K562 (cell line): Measurements from ENCODE around the gene CTH. TPM values are rescaled to one million over a fixed set of nuclear protein-coding genes. Genes with fewer than 3 reads are reported as not detected.

Source experiments
- ATAC-seq: fragments of 200-7000 bp; cut with Tn5 transposase; 3 replicates; pipeline ENCODE4 v1.9.1; 2020; ENCODE audit warnings: moderate library complexity
- BruUV-seq: library from RNA; stranded (reverse); fragments of 400-500 nt; replicated peaks from 2 replicates; lab custom pipeline; 2021; lab: Mats Ljungman, UMichigan
- CTCF ChIA-PET: fragments of 300-600 bp; formaldehyde crosslinking; extraction: SDS; loops from one replicate; lab custom pipeline; 2021; ENCODE audit warnings: low intra/inter-chr PET ratio; lab: Yijun Ruan, JAX
- POLR2A ChIA-PET: fragments of 300-600, 350-650 bp; sonication (Branson Sonifier 250); formaldehyde crosslinking; extraction: SDS; loops from one replicate; lab custom pipeline; 2021; ENCODE audit warnings: antibody characterized with exemption, inconsistent platforms; lab: Yijun Ruan, JAX
- DNase-seq, 4 experiments: peaks; one replicate each; pipeline versions ENCODE4 v3.0.0 to v3.0.0-alpha.2; 2011 to 2018; ENCODE audit warnings: low spot score in 3 of 4, mixed read lengths in 3 of 4; ENCODE audit errors: extremely low read depth in 1 of 4
- FAIRE-seq: peaks from 2 replicates; lab custom pipeline; 2011; peaks lifted over from hg19 to GRCh38; lab: Jason Lieb, UNC
- H2AFZ ChIP-seq: 2 replicates; pipeline ENCODE4 v1.6.0; 2011; ENCODE audit warnings: low read depth, low read length, control low read depth, inconsistent platforms
- H3K27ac ChIP-seq: fragments of 200-600 bp; 3 replicates; pipeline ENCODE4 v1.8.0; 2011; ENCODE audit warnings: low read depth, mild to moderate bottlenecking, control low read depth, inconsistent platforms, low read length, moderate library complexity, mixed read lengths; ENCODE audit errors: extremely low read depth
- H3K27me3 ChIP-seq, 2 experiments: fragments of 300-600 bp in 1 of 2; 2 replicates in 1 of 2; 3 replicates in 1 of 2; pipeline versions ENCODE4 v1.6.0 to v1.8.0; 2011; ENCODE audit warnings: inconsistent platforms in 2 of 2, low read length in 2 of 2, mild to moderate bottlenecking in 1 of 2, mixed read lengths in 1 of 2, moderate library complexity in 1 of 2; ENCODE audit not compliant: control insufficient read depth in 2 of 2, insufficient read depth in 2 of 2
- H3K36me3 ChIP-seq: fragments of 300-600 bp; 3 replicates; pipeline ENCODE4 v1.8.0; 2011; ENCODE audit warnings: mild to moderate bottlenecking, low read length, inconsistent platforms; ENCODE audit not compliant: control insufficient read depth, insufficient read depth
- H3K4me1 ChIP-seq, 2 experiments: fragments of 200-600 bp in 1 of 2; replicated peaks in 1 of 2; 2 replicates in 1 of 2; 3 replicates in 1 of 2; pipeline versions ENCODE4 v1.5.1 to v1.8.0; 2011; ENCODE audit warnings: inconsistent platforms in 2 of 2, low read length in 2 of 2, mild to moderate bottlenecking in 1 of 2, mixed read lengths in 1 of 2, moderate library complexity in 1 of 2; ENCODE audit not compliant: control insufficient read depth in 2 of 2, insufficient read depth in 2 of 2
- H3K4me2 ChIP-seq: 2 replicates; pipeline ENCODE4 v1.6.1; 2011; ENCODE audit warnings: low read length, control low read depth, inconsistent platforms, mixed read lengths; ENCODE audit not compliant: insufficient read depth
- H3K4me3 ChIP-seq: fragments of 200-600 bp; sonication (generic), shearing (Covaris generic); 2 replicates; pipeline ENCODE4 v1.5.1; 2016; ENCODE audit warnings: control low read depth, inconsistent platforms
- H3K79me2 ChIP-seq: fragments of 200-600 bp; 3 replicates; pipeline ENCODE4 v1.8.0; 2011; ENCODE audit warnings: low read length, inconsistent platforms; ENCODE audit not compliant: control insufficient read depth, insufficient read depth
- H3K9ac ChIP-seq, 2 experiments: 2 replicates each; pipeline versions ENCODE4 v1.6.0 to v1.6.1; 2011; ENCODE audit warnings: low read depth in 2 of 2, low read length in 2 of 2, control low read depth in 1 of 2, inconsistent platforms in 1 of 2, mild to moderate bottlenecking in 1 of 2, mixed read lengths in 1 of 2; ENCODE audit not compliant: insufficient read depth in 1 of 2
- H3K9me1 ChIP-seq: one replicate; pipeline ENCODE4 v1.6.0; 2011; ENCODE audit warnings: inconsistent platforms, mild to moderate bottlenecking, low read length, moderate library complexity; ENCODE audit not compliant: control insufficient read depth, insufficient read depth
- H3K9me3 ChIP-seq: replicated peaks from 2 replicates; pipeline ENCODE4 v1.5.1; 2011; ENCODE audit warnings: low read depth, low read length, inconsistent platforms; ENCODE audit not compliant: control insufficient read depth, insufficient read depth
- H4K20me1 ChIP-seq: replicated peaks from 2 replicates; pipeline ENCODE4 v1.6.1; 2011; ENCODE audit warnings: low read length, inconsistent platforms, mixed read lengths; ENCODE audit not compliant: control insufficient read depth, insufficient read depth
- ATF6 ChIP-seq: sonication (generic); formaldehyde crosslinking; IDR thresholded peaks from 2 replicates; pipeline ENCODE4 v1.4.0; 2020; ENCODE audit warnings: mild to moderate bottlenecking, missing genetic modification reagents
- CCAR2 ChIP-seq: fragments of 200-400 bp; formaldehyde crosslinking; IDR thresholded peaks from 2 replicates; pipeline ENCODE4 v1.6.1; 2017; ENCODE audit warnings: mild to moderate bottlenecking, low read depth, low read length
- CHCHD3 ChIP-seq: fragments of 250-450 bp; sonication (Bioruptor Pico); IDR thresholded peaks from 2 replicates; pipeline ENCODE4 v2.1.2; 2022; ENCODE audit warnings: mild to moderate bottlenecking
- CLOCK ChIP-seq: fragments of 250-450 bp; sonication (Bioruptor Pico); IDR thresholded peaks from 2 replicates; pipeline ENCODE4 v1.4.0; 2020; ENCODE audit warnings: mild to moderate bottlenecking, moderate library complexity, borderline replicate concordance
- DACH1 ChIP-seq: fragments of 450-650 bp; IDR thresholded peaks from 2 replicates; pipeline ENCODE4 v1.6.1; 2018; ENCODE audit not compliant: partially characterized antibody
- DDX20 ChIP-seq: fragments of 450-650 bp; IDR thresholded peaks from 2 replicates; pipeline ENCODE4 v1.6.1; 2016; ENCODE audit warnings: missing genetic modification characterization, low read depth, mild to moderate bottlenecking, missing compliant biosample characterization, moderate library complexity
- FOXO4 ChIP-seq: fragments of 450-650 bp; formaldehyde crosslinking; IDR thresholded peaks from 2 replicates; pipeline ENCODE4 v1.4.0; 2020; ENCODE audit warnings: mild to moderate bottlenecking, moderate library complexity
- MCM5 ChIP-seq: fragments of 450-650 bp; IDR thresholded peaks from 2 replicates; pipeline ENCODE4 v1.6.1; 2016; ENCODE audit warnings: low read depth
- NONO ChIP-seq, 2 experiments: fragments of 200-400 bp in 1 of 2; fragments of 450-650 bp in 1 of 2; formaldehyde crosslinking in 1 of 2; IDR thresholded peaks; 2 replicates each; pipeline ENCODE4 v1.6.1; 2017; ENCODE audit warnings: low read depth in 2 of 2, mild to moderate bottlenecking in 2 of 2, moderate library complexity in 2 of 2, low read length in 1 of 2
- NR2C2 ChIP-seq, 2 experiments: fragments of 200-800 bp in 1 of 2; sonication (Bioruptor generic) in 1 of 2; sonication (generic) in 1 of 2; formaldehyde crosslinking in 1 of 2; IDR thresholded peaks; 2 replicates each; pipeline versions ENCODE4 v1.6.1 to v1.8.0; 2016 to 2022; ENCODE audit warnings: mild to moderate bottlenecking in 1 of 2, missing compliant biosample characterization in 1 of 2, missing genetic modification characterization in 1 of 2, missing genetic modification reagents in 1 of 2
- RBM22 ChIP-seq: fragments of 200-400 bp; formaldehyde crosslinking; IDR thresholded peaks from 2 replicates; pipeline ENCODE4 v1.6.1; 2018; ENCODE audit warnings: low read length, low read depth; ENCODE audit not compliant: poor library complexity, severe bottlenecking
- SNRNP70 ChIP-seq: fragments of 200-400 bp; formaldehyde crosslinking; optimal IDR thresholded peaks from 2 replicates; pipeline ENCODE3; 2017; ENCODE audit warnings: low read depth, low read length
- U2AF2 ChIP-seq: fragments of 200-400 bp; formaldehyde crosslinking; optimal IDR thresholded peaks from 2 replicates; pipeline ENCODE3; 2017; ENCODE audit warnings: low read depth, mild to moderate bottlenecking, low read length
- ZBTB33 ChIP-seq: sonication (generic); formaldehyde crosslinking; IDR thresholded peaks from 2 replicates; pipeline ENCODE4 v1.8.1; 2023; ENCODE audit warnings: mild to moderate bottlenecking, missing genetic modification reagents
- WGBS: fragments of 100-300 bp; shearing (Covaris generic); methylation state at CpG from one replicate; pipeline ENCODE4 v1.1.6; 2016; ENCODE audit warnings: low coverage, mixed read lengths; ENCODE audit not compliant: insufficient coverage; ENCODE audit errors: missing lambda C conversion rate; 5-methylcytosine and 5-hydroxymethylcytosine counted together
- in situ Hi-C: fragments of 300-500 bp; cut with MboI; formaldehyde crosslinking; loops from 4 replicates; pipeline ENCODE4 v1.15.0; 2018; ENCODE audit warnings: inconsistent platforms, mixed read lengths
- intact Hi-C: fragments of 100-400 bp; cut with micrococcal nuclease; formaldehyde crosslinking; loops from 2 replicates; pipeline ENCODE4 v1.14.2; 2022
- polyA plus RNA-seq, 8 experiments: library from polyadenylated mRNA; depleted of rRNA in 4 of 8; stranded (reverse) in 5 of 8; unstranded in 3 of 8; fragments of >200 nt; fragmentation: Nextera tagmentation in 2 of 8; fragmentation: Illumina TruSeq in 1 of 8; extraction: Ambion mirVana in 2 of 8; extraction: Trizol in 1 of 8; gene quantifications; 2 replicates each; pipeline versions ENCODE4 v1.2.1 to v1.2.3, GENCODE V29; 2011 to 2014; ENCODE audit warnings: inconsistent platforms in 1 of 8, missing spikeins in 1 of 8
- total RNA-seq, 7 experiments: library from RNA; depleted of rRNA in 6 of 7; stranded (reverse); fragments of >200 nt in 6 of 7; fragmentation: Illumina TruSeq in 2 of 7; extraction: Trizol in 2 of 7; gene quantifications; 2 replicates each; pipeline versions ENCODE4 v1.2.1 to v1.2.3, GENCODE V29; 2011 to 2021; ENCODE audit warnings: low replicate concordance in 1 of 7

CTH gene
- total and polyA plus RNA-seq, 9 of the 15 experiments (the other 6 are each of a cell fraction or from before 2014, with no cell fraction given): 8.0 to 54.4 (median 30.9) TPM

- H3K9me1 ChIP-seq: no peaks in the 10 kb centered on the region
- ATAC-seq: no peak
- in situ Hi-C loops (no loop called here), intact Hi-C loops (no loop called here)
- 13% methylated on average over 1 of the region's 1 CpG for WGBS
- no peaks in the 10 kb centered on the region for H3K4me1 ChIP-seq
- no peak overlapping the region for H3K4me2 ChIP-seq
- no peaks in the 10 kb centered on the region for H3K9me3 ChIP-seq
- H2AFZ ChIP-seq: no peak overlapping the region
- H3K36me3 ChIP-seq: no peaks in the 10 kb centered on the region
- H3K4me3 ChIP-seq: no peak overlapping the region
- no peak overlapping the region for H3K9ac ChIP-seq
- BruUV-seq: no TSS peak
- H3K27me3 ChIP-seq: no peaks in the 10 kb centered on the region
- ChIA-PET POLR2A (interaction anchor here (1.2 to 6.1 kb wide), 2 partner anchors 10 to 31 kb away, joined by 3 to 45 read pairs; partner anchors contain the start of gene CTH), CTCF (no interaction called here)
- no peak for DNase-seq
- H3K27ac ChIP-seq: no peak overlapping the region
- no peaks in the 10 kb centered on the region for H3K79me2 ChIP-seq
- H4K20me1 ChIP-seq: no peaks in the 10 kb centered on the region
- no peak for FAIRE-seq
- no peak for TF ChIP-seq NR2C2 (CRISPR knock-in tag; IDR thresholded peaks at IDR 0.05)
- no peak for TF ChIP-seq NR2C2 (tag; IDR thresholded peaks at IDR 0.05)
- no peak for TF ChIP-seq NONO (IDR thresholded peaks at IDR 0.05; ENCODE audit: low read depth in 2 of 2, low read length in 1 of 2)
- no peak for TF ChIP-seq RBM22
- TF ChIP-seq SNRNP70: no peak
- no peak for TF ChIP-seq MCM5
- TF ChIP-seq ZBTB33 (CRISPR knock-in tag): no peak
- no peak for TF ChIP-seq DDX20
- TF ChIP-seq CCAR2: no peak
- no peak for TF ChIP-seq FOXO4 (CRISPR knock-in tag)
- TF ChIP-seq CLOCK (CRISPR knock-in tag): no peak
- TF ChIP-seq DACH1: no peak
- no peak for TF ChIP-seq ATF6 (CRISPR knock-in tag)
- TF ChIP-seq CHCHD3 (CRISPR knock-in tag): no peak
- TF ChIP-seq U2AF2: no peak
Observed at GRCh38 chr1:70401974-70402373, 9.1 kb upstream of the CTH start.
